Astrocyte of the spinal cord (primary cell): ENCODE results near the gene ST8SIA2.

Experiments
- DNase-seq: peaks from one replicate; pipeline ENCODE4 v3.0.0; 2011; ENCODE audit warnings: low read depth, low spot score
- H3K4me3 ChIP-seq: 2 replicates; pipeline ENCODE4 v1.5.1; 2011; ENCODE audit warnings: low read depth, mild to moderate bottlenecking, low read length, moderate library complexity
- CTCF ChIP-seq: IDR thresholded peaks from 2 replicates; pipeline ENCODE4 v1.5.1; 2012; ENCODE audit warnings: low read depth, mild to moderate bottlenecking, low read length, inconsistent platforms
- in situ Hi-C: cut with HindIII; loops from 2 replicates; pipeline ENCODE4 v1.10.0; 2017; ENCODE audit warnings: low sequenced_read_pairs

The ST8SIA2 gene

GRCh38 chr15:92405942-92406341 lies 12.3 kb downstream of the ST8SIA2 start:
- no peak for TF ChIP-seq CTCF
- in situ Hi-C loops, result no loop called here
- H3K4me3 ChIP-seq, result no peak overlapping the region
- DNase-seq, result no peak

GRCh38 chr15:92407321-92407720 lies 13.6 kb downstream of the ST8SIA2 start:
- H3K4me3 ChIP-seq, result no peak overlapping the region
- in situ Hi-C loops, result no loop called here
- no peak for TF ChIP-seq CTCF
- no peak for DNase-seq

GRCh38 chr15:92407916-92408315 lies 14.2 kb downstream of the ST8SIA2 start:
- DNase-seq, result no peak
- TF ChIP-seq CTCF, result no peak
- in situ Hi-C loops, result no loop called here
- H3K4me3 ChIP-seq, result no peak overlapping the region

GRCh38 chr15:92409006-92409405 lies 15.3 kb downstream of the ST8SIA2 start:
- H3K4me3 ChIP-seq, result no peak overlapping the region
- no peak for TF ChIP-seq CTCF
- in situ Hi-C loops, result no loop called here
- DNase-seq, result no peak

- H3K4me3 ChIP-seq, result no peak overlapping the region
- TF ChIP-seq CTCF, result no peak
- in situ Hi-C loops, result no loop called here
- no peak for DNase-seq
Measured at GRCh38 chr15:92409521-92409920, 15.8 kb downstream of the ST8SIA2 start.

GRCh38 chr15:92410537-92410936 lies 16.9 kb downstream of the ST8SIA2 start:
- in situ Hi-C loops, result no loop called here
- no peak for TF ChIP-seq CTCF
- no peak for DNase-seq
- no peak overlapping the region for H3K4me3 ChIP-seq

GRCh38 chr15:92411256-92411655 lies 17.6 kb downstream of the ST8SIA2 start:
- in situ Hi-C loops, result no loop called here
- no peak for DNase-seq
- no peak for TF ChIP-seq CTCF
- H3K4me3 ChIP-seq, result no peak overlapping the region
